Measurements from ENCODE around the gene MED13. TPM values are rescaled to one million over a fixed set of nuclear protein-coding genes. Genes with fewer than 3 reads are reported as not detected.
A peak's percentile ranks its signal among the peaks of the same experiment; 100 is the strongest.
"Not testable (repeated sequence)": the region's sequence is repeated elsewhere in the genome, so short reads cannot be mapped to it uniquely, and the experiment has no call there.

Gene MED13
- total RNA-seq, 1 donor = 88.1 TPM

DNA sequence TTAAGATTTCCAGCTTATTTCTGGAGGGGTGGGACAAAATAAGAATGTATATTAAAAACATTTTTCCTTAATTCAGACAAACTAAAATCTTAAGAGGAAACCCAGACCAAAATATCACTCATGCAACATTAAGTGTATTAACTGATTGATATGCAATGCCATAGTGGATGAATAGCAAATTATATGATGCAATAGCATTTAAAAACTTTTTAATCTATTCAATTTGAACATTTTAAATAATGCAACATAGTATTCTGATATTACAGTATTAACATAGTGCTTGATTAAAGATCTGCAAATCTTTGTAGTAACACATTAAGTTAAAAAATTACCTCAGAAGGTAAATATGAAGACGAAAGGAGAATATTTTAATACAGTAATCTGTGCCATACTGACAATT lies 122.0 kb downstream of the MED13 start:
- DNase-seq (ENCODE audit: low read depth) = no peak
- TF ChIP-seq, protein P1, sequence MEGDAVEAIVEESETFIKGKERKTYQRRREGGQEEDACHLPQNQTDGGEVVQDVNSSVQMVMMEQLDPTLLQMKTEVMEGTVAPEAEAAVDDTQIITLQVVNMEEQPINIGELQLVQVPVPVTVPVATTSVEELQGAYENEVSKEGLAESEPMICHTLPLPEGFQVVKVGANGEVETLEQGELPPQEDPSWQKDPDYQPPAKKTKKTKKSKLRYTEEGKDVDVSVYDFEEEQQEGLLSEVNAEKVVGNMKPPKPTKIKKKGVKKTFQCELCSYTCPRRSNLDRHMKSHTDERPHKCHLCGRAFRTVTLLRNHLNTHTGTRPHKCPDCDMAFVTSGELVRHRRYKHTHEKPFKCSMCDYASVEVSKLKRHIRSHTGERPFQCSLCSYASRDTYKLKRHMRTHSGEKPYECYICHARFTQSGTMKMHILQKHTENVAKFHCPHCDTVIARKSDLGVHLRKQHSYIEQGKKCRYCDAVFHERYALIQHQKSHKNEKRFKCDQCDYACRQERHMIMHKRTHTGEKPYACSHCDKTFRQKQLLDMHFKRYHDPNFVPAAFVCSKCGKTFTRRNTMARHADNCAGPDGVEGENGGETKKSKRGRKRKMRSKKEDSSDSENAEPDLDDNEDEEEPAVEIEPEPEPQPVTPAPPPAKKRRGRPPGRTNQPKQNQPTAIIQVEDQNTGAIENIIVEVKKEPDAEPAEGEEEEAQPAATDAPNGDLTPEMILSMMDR (IDR thresholded peaks at IDR 0.05; ENCODE audit: insufficient read depth, low read depth, low read length) = no peak
- no peak overlapping the region for H3K4me3 ChIP-seq (ENCODE audit: low read depth, low read length)

DNA sequence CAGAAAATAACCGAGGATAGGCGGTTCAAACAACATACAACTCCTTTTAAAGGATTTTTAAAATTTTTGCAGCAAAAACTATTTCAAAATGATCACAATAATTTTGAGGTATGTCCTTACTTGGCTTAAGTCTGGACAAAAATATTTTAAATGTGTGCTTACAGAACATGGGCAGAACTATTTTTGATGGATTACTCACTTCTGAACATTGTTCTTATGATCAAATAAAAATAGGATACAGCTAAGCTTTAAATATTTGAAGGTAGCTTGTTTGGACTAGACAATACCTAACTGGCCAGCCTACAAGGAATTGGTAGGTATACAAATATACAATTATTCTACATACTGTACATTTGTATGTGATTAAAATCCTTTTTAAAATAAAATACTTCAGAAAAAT lies 123.0 kb downstream of the MED13 start:
- TF ChIP-seq, protein P1 (IDR thresholded peaks at IDR 0.05; ENCODE audit: insufficient read depth, low read depth, low read length) = no peak
- H3K4me3 ChIP-seq (ENCODE audit: low read depth, low read length) = no peak overlapping the region
- no peak for DNase-seq (ENCODE audit: low read depth)

DNA sequence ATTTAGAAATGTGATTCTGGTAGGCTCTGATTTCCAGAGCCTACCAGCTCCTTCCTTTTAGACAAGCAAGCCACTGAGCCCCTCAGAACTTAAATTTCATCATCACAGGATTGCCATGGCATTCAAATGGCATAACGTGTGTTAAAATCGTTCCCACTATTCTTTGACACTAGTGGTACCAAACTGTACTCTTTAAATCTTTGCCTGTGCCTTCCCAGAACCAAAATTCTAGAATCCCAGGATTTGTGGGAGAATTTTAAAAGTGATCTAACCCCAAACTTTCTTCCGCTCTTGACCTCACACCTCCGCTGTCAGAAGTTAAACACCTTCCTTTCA lies 137.0 kb downstream of the MED13 start:
- peak overlapping the region; percentile 91 for H3K4me3 ChIP-seq (ENCODE audit: low read depth, low read length)
- TF ChIP-seq, protein P1 (IDR thresholded peaks at IDR 0.05; ENCODE audit: insufficient read depth, low read depth, low read length) = no peak
- DNase-seq (ENCODE audit: low read depth) = no peak

DNA sequence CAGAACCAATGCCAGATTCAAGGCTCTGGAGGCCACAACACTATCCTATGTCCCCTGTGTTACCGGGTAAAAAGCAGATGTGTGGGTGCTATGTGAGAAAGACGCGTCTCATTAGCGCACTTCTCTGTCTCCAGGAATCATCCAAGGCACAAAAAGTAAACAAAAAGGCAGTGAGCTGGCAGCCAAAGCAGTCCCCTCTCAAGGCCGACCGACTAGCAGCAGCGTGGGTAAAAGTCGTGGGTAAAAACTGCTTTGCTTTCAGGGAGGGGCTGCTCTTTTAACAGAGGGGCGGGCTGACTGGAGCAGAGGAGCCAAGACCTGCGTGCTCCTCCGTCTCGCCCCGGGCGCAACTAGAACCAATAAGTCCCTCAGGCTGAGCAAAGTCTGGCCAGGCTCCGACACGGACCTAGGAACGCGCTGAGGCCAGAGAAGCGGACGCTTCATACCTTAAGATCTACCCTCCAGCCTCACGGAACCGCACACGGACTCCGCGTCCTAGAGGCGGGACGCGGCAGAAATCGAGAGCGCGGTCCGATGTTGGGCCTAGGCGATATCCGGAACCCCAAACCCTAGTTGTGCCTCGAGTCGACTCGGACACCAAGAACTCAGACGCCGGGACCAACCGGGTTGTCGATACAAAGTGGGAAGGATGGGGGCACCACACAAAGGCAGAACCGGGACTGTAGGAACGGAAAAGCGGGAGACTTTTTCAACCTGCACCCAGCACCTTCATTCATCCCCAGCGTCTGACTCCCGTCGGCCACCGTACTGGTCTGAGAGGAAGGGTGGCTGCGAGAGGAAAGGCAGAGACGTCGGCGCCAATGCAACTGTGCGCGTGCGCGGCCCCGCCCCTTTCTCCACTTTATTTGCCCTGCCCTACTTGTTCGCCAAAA lies 137.6 kb downstream of the MED13 start, which contains the start of gene INTS2:
TSS of gene INTS2 (minus strand) at position 775 of the 893 bp plus-strand sequence. CDS start 1,338 bp downstream, outside the sequence.
- TF ChIP-seq, protein P1 (IDR thresholded peaks at IDR 0.05; ENCODE audit: insufficient read depth, low read depth, low read length) = no peak
- DNase-seq (ENCODE audit: low read depth) = peak; percentile 96
- H3K4me3 ChIP-seq (ENCODE audit: low read depth, low read length) = peak within 1 kb of the TSS; percentile 91

DNA sequence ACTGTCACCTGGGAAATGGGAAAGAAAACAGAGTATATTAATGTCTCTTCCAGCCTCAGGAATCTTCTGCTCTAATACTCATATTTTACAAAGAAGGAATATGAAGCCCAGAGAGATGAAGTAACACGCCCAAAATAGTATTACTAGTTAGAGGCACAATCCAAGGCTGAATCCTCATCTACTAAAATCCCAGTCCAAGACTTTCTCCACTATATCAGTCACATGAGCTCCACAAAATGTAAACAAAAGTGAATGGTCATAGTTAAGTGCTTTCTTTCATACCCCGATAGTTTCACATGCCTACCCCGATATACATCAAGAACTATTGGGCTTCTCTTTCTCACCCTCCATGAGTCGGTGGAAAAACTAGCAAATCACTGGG lies 138.3 kb downstream of the MED13 start:
- H3K4me3 ChIP-seq (ENCODE audit: low read depth, low read length) = peak overlapping the region; percentile 91
- DNase-seq (ENCODE audit: low read depth) = peak; percentile 67
- TF ChIP-seq, protein P1 (IDR thresholded peaks at IDR 0.05; ENCODE audit: insufficient read depth, low read depth, low read length) = no peak

DNA sequence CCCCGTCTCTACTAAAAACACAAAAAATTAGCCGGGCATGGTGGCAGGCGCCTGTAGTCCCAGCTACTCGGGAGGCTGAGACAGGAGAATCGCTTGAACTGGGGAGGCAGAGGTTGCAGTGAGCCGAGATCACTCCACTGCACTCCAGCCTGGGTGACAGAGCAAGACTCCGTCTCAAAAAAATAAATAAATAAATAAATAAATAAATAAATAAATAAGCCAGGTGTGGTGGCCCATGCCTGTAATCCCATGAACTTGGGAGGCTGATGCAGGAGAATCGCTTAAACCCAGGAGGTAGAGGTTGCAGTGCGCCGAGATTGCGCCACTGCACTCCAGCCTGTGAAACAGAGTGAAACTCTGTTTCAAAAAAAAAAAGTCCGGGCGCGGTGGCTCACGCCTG lies 149.9 kb downstream of the MED13 start:
- not testable (repeated sequence) for DNase-seq (ENCODE audit: low read depth); H3K4me3 ChIP-seq (ENCODE audit: low read depth, low read length)

DNA sequence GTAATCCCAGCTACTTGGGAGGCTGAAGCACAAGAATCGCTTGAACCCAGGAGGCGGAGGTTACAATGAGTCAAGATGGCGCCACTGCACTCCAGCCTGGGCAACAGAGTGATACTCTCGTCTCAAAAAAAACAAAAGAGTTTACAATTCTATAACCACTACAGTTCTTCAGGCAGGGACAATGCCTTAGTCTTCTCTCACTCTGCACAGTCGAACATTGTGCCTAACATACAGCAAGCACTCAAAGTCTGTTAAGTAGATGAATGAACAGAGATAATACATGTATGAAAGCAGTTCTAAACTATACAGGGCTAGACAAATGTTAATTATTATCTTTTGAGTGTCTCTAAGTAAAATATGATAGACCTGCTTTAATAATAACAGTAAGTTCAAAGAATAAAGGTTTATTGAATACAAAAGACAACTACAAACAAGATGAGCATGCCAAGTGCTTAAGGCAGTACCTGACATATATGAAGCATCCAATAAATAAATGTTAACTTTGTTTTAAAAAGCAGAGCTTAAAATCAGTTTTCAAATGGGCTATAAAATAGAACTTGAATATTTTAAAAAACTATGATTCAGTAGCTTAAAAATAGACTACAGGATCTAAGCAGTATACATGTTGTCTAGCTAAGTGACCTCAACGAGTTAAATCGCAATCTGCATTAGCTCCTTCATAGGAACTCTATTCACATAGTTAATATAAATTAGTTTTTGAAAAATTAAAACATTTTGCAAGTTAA lies 156.6 kb downstream of the MED13 start:
- no peak for DNase-seq (ENCODE audit: low read depth)
- TF ChIP-seq, protein P1 (IDR thresholded peaks at IDR 0.05; ENCODE audit: insufficient read depth, low read depth, low read length) = no peak
- no peak overlapping the region for H3K4me3 ChIP-seq (ENCODE audit: low read depth, low read length)
